HG03521 (cell line): ENCODE data around the gene CBY2.

ENCODE experiments used
- ATAC-seq: cut with Tn5 transposase; IDR thresholded peaks from one replicate; pipeline ENCODE4 v1.9.1; 2021; ENCODE audit warnings: mild to moderate bottlenecking, moderate library complexity; ENCODE audit not compliant: unreplicated experiment

Gene CBY2

GRCh38 chr13:45700971-45701900 is 884 bp upstream of the CBY2 start:
- peak; percentile 59 for ATAC-seq

GRCh38 chr13:45702869-45703391 is 810 bp downstream of the CBY2 start:
- ATAC-seq = no peak

GRCh38 chr13:45704211-45704739 is 2.2 kb downstream of the CBY2 start:
- no peak for ATAC-seq

GRCh38 chr13:45704854-45705695 is 3.0 kb downstream of the CBY2 start:
- ATAC-seq = no peak

GRCh38 chr13:45705918-45706317 is 3.8 kb downstream of the CBY2 start:
- ATAC-seq = no peak

GRCh38 chr13:45707516-45708100 is 5.5 kb downstream of the CBY2 start:
- ATAC-seq = no peak

- no peak for ATAC-seq
Measured at GRCh38 chr13:45711951-45712350, 9.8 kb downstream of the CBY2 start.

GRCh38 chr13:45713106-45713690 is 11.1 kb downstream of the CBY2 start:
- no peak for ATAC-seq

- no peak for ATAC-seq
Measured at GRCh38 chr13:45713721-45714120, 11.6 kb downstream of the CBY2 start.

- no peak for ATAC-seq
Measured at GRCh38 chr13:45714170-45714569, 12.1 kb downstream of the CBY2 start.

GRCh38 chr13:45715351-45715750 is 13.2 kb downstream of the CBY2 start:
- ATAC-seq = no peak

- ATAC-seq = no peak
Measured at GRCh38 chr13:45717349-45717748, 15.2 kb downstream of the CBY2 start.

- ATAC-seq = no peak
Measured at GRCh38 chr13:45718063-45718462, 15.9 kb downstream of the CBY2 start.

GRCh38 chr13:45718992-45719391 is 16.9 kb downstream of the CBY2 start:
- no peak for ATAC-seq

GRCh38 chr13:45721203-45721731 is 19.1 kb downstream of the CBY2 start:
- ATAC-seq = no peak

GRCh38 chr13:45723798-45724197 is 21.7 kb downstream of the CBY2 start:
- no peak for ATAC-seq

GRCh38 chr13:45728759-45729158 is 26.6 kb downstream of the CBY2 start:
- ATAC-seq = no peak

- no peak for ATAC-seq
Measured at GRCh38 chr13:45731455-45731854, 29.3 kb downstream of the CBY2 start.

GRCh38 chr13:45732916-45733315 is 30.8 kb downstream of the CBY2 start:
- ATAC-seq = no peak

GRCh38 chr13:45733361-45733760 is 31.2 kb downstream of the CBY2 start:
- no peak for ATAC-seq
